Activated B cell treated with CpG ODN at 0.5 μM for 24 hours (primary cell): ENCODE data around the gene ZNF132. TPM values are rescaled to one million over a fixed set of nuclear protein-coding genes. Genes with fewer than 3 reads are reported as not detected.

Source experiments
- ATAC-seq: fragments of 200-7000 bp; cut with Tn5 transposase; one replicate; pipeline ENCODE4 v1.10.0; 2021; ENCODE audit warnings: low read depth, mild to moderate bottlenecking, moderate library complexity
- CTCF ChIA-PET: fragments of 350-600 bp; sonication (Branson Sonifier 250); formaldehyde crosslinking; loops from one replicate; lab custom pipeline; 2021; ENCODE audit warnings: antibody characterized with exemption; lab: Charles Lee
- POLR2A ChIA-PET: fragments of 350-600 bp; sonication (Branson Sonifier 250); formaldehyde crosslinking; loops from one replicate; lab custom pipeline; 2021; ENCODE audit warnings: antibody characterized with exemption; lab: Charles Lee
- DNase-seq: peaks from one replicate; pipeline ENCODE4 v3.0.0; 2022
- H3K27ac Mint-ChIP-seq: one replicate; pipeline ENCODE4 v1.8.0; 2020; ENCODE audit warnings: mixed read lengths
- H3K27me3 Mint-ChIP-seq: one replicate; pipeline ENCODE4 v1.8.0; 2021; ENCODE audit warnings: mixed read lengths
- H3K36me3 Mint-ChIP-seq: one replicate; pipeline ENCODE4 v1.8.0; 2021; ENCODE audit warnings: low read depth, mixed read lengths
- H3K4me1 Mint-ChIP-seq: one replicate; pipeline ENCODE4 v1.8.0; 2021; ENCODE audit warnings: mixed read lengths
- H3K4me3 Mint-ChIP-seq: one replicate; pipeline ENCODE4 v1.8.0; 2020; ENCODE audit warnings: mild to moderate bottlenecking, mixed read lengths
- H3K9me3 Mint-ChIP-seq: one replicate; pipeline ENCODE4 v1.8.0; 2020; ENCODE audit warnings: mixed read lengths
- CTCF ChIP-seq: fragments of 200-600 bp; IDR thresholded peaks from one replicate; pipeline ENCODE4 v1.8.0; 2022; ENCODE audit warnings: antibody characterized with exemption, mild to moderate bottlenecking
- intact Hi-C: fragments of 100-400 bp; cut with micrococcal nuclease; formaldehyde crosslinking; loops from one replicate; pipeline ENCODE4 v1.15.1; 2024
- total RNA-seq: library from RNA; stranded (reverse); gene quantifications from 2 replicates; pipeline ENCODE4 v1.2.3, GENCODE V29; 2022

Gene ZNF132
- total RNA-seq, 1 donor from 2014 or later: 10.4 TPM

- Mint-ChIP-seq H3K4me1 (peaks cover 15% of the 10 kb centered on the region), H3K36me3 (peaks cover 52% of the 10 kb centered on the region), H3K27me3 (peaks cover 4% of the 10 kb centered on the region), H3K9me3 (no peaks in the 10 kb centered on the region), H3K4me3 (no peak overlapping the region), H3K27ac (no peak overlapping the region)
- TF ChIP-seq CTCF: no peak
- no peak for ATAC-seq
- ChIA-PET CTCF (no interaction called here), POLR2A (interaction anchor here (0.7 kb wide), 1 partner anchor 180 kb away, joined by 3 read pairs; no protein-coding TSS in a partner anchor)
- intact Hi-C loops: no loop called here
- no peak for DNase-seq
Measured at GRCh38 chr19:58394821-58395219, 45.1 kb downstream of the ZNF132 start.

GRCh38 chr19:58393725-58394033, 46.3 kb downstream of the ZNF132 start:
- H3K9me3 Mint-ChIP-seq: no peaks in the 10 kb centered on the region
- POLR2A ChIA-PET: no interaction called here
- ATAC-seq (no peak), DNase-seq (no peak)
- no peak for TF ChIP-seq CTCF
- peaks cover 61% of the 10 kb centered on the region for H3K36me3 Mint-ChIP-seq
- intact Hi-C loops: no loop called here
- no peak overlapping the region for H3K4me3 Mint-ChIP-seq
- peaks cover 4% of the 10 kb centered on the region for H3K27me3 Mint-ChIP-seq
- no peak overlapping the region for H3K27ac Mint-ChIP-seq
- CTCF ChIA-PET: no interaction called here
- peaks cover 21% of the 10 kb centered on the region for H3K4me1 Mint-ChIP-seq

GRCh38 chr19:58392945-58393724, 46.8 kb downstream of the ZNF132 start:
- Mint-ChIP-seq H3K27me3 (peaks cover 4% of the 10 kb centered on the region), H3K4me1 (peaks cover 26% of the 10 kb centered on the region), H3K4me3 (no peak overlapping the region), H3K27ac (no peak overlapping the region), H3K36me3 (peaks cover 67% of the 10 kb centered on the region), H3K9me3 (no peaks in the 10 kb centered on the region)
- no peak for DNase-seq
- ATAC-seq: no peak
- ChIA-PET POLR2A (interaction anchor here (0.6 kb wide), 1 partner anchor 181 kb away, joined by 6 read pairs; no protein-coding TSS in a partner anchor), CTCF (no interaction called here)
- intact Hi-C loops: no loop called here
- TF ChIP-seq CTCF: no peak

- intact Hi-C loops: no loop called here
- H3K27me3 Mint-ChIP-seq: no peaks in the 10 kb centered on the region
- ATAC-seq: no peak
- H3K36me3 Mint-ChIP-seq: peaks cover 55% of the 10 kb centered on the region
- H3K27ac Mint-ChIP-seq: peak overlapping the region; percentile 98
- no peak for DNase-seq
- no peaks in the 10 kb centered on the region for H3K9me3 Mint-ChIP-seq
- peaks cover 43% of the 10 kb centered on the region for H3K4me1 Mint-ChIP-seq
- ChIA-PET POLR2A (interaction anchor here (0.6 to 5.0 kb wide), 6 partner anchors 25 to 132 kb away, joined by 4 to 40 read pairs (median 4); partner anchors contain the start of genes ERVK3-1, ZBTB45 and ZNF497), CTCF (no interaction called here)
- peak overlapping the region; percentile 95 for H3K4me3 Mint-ChIP-seq
- TF ChIP-seq CTCF: no peak
Measured at GRCh38 chr19:58388175-58388526, 51.8 kb downstream of the ZNF132 start.

- Mint-ChIP-seq H3K27me3 (no peaks in the 10 kb centered on the region), H3K27ac (peak overlapping the region; percentile 98), H3K4me3 (peak overlapping the region; percentile 95), H3K36me3 (peaks cover 49% of the 10 kb centered on the region), H3K4me1 (peaks cover 45% of the 10 kb centered on the region), H3K9me3 (no peaks in the 10 kb centered on the region)
- no peak for DNase-seq
- no peak for ATAC-seq
- POLR2A ChIA-PET: interaction anchor here (0.6 to 5.0 kb wide), 12 partner anchors 8 to 386 kb away, joined by 3 to 40 read pairs (median 4); partner anchors contain the start of genes ERVK3-1, RNF225, ZBTB45 and ZNF497
- no peak for TF ChIP-seq CTCF
- intact Hi-C loops: loop anchor here (1.0 to 2.0 kb wide), 7 partner anchors 14 to 188 kb away; partner anchors contain the start of genes ZNF132, ZNF324, ZNF497 and ZNF584
- CTCF ChIA-PET: no interaction called here
Measured at GRCh38 chr19:58387338-58388174, 52.4 kb downstream of the ZNF132 start.
